GM20000 (cell line): ENCODE data around the gene ABCC8.

Experiments
- DNase-seq: peaks from one replicate; pipeline ENCODE4 v3.0.0; 2012; ENCODE audit warnings: low spot score
- CTCF ChIP-seq: IDR thresholded peaks from 2 replicates; pipeline ENCODE4 v1.5.1; 2012; ENCODE audit warnings: mild to moderate bottlenecking, control low read depth; ENCODE audit errors: extremely low read depth, missing control alignments

ABCC8 gene

GRCh38 chr11:17445240-17445795, 31.3 kb downstream of the ABCC8 start:
- no peak for TF ChIP-seq CTCF
- DNase-seq, result no peak

- TF ChIP-seq CTCF, result no peak
- DNase-seq, result no peak
These were observed 32.5 kb downstream of the ABCC8 start for GRCh38 chr11:17443926-17444690.

- DNase-seq, result no peak
- no peak for TF ChIP-seq CTCF
These were observed 33.2 kb downstream of the ABCC8 start for GRCh38 chr11:17443423-17443822.

GRCh38 chr11:17443000-17443399, 33.6 kb downstream of the ABCC8 start:
- no peak for TF ChIP-seq CTCF
- DNase-seq, result no peak

GRCh38 chr11:17439316-17439782, 37.3 kb downstream of the ABCC8 start:
- DNase-seq, result no peak

GRCh38 chr11:17437366-17437765, 39.3 kb downstream of the ABCC8 start:
- no peak for TF ChIP-seq CTCF
- no peak for DNase-seq

More at GRCh38 chr11:17439316-17439782, 37.3 kb downstream of the ABCC8 start:
- TF ChIP-seq CTCF, result no peak

- TF ChIP-seq CTCF, result no peak
These were observed 42.5 kb downstream of the ABCC8 start for GRCh38 chr11:17434108-17434507.

More at GRCh38 chr11:17434108-17434507, 42.5 kb downstream of the ABCC8 start:
- no peak for DNase-seq
